Measurements from ENCODE around the gene ESPNL.
A peak's percentile ranks its signal among the peaks of the same experiment; 100 is the strongest.

The ESPNL gene

GRCh38 chr2:238129166-238130010, 29.2 kb downstream of the ESPNL start:
- DNase-seq (ENCODE audit: low spot score), result no peak

GRCh38 chr2:238130111-238130695, 30.1 kb downstream of the ESPNL start:
- DNase-seq (ENCODE audit: low spot score), result no peak

- no peak for DNase-seq (ENCODE audit: low spot score)
These were observed 30.8 kb downstream of the ESPNL start for GRCh38 chr2:238130696-238131628.

- DNase-seq (ENCODE audit: low spot score), result no peak
These were observed 31.8 kb downstream of the ESPNL start for GRCh38 chr2:238131761-238132462.

- DNase-seq (ENCODE audit: low spot score), result no peak
These were observed 32.6 kb downstream of the ESPNL start for GRCh38 chr2:238132463-238133450.

- no peak for DNase-seq (ENCODE audit: low spot score)
These were observed 33.6 kb downstream of the ESPNL start for GRCh38 chr2:238133499-238134392.

- DNase-seq (ENCODE audit: low spot score), result no peak
These were observed 34.2 kb downstream of the ESPNL start for GRCh38 chr2:238134393-238134785.

GRCh38 chr2:238135601-238136150, 35.5 kb downstream of the ESPNL start:
- no peak for DNase-seq (ENCODE audit: low spot score)

GRCh38 chr2:238136820-238137537, 36.8 kb downstream of the ESPNL start:
- DNase-seq (ENCODE audit: low spot score), result peak; percentile 69

- no peak for DNase-seq (ENCODE audit: low spot score)
These were observed 37.7 kb downstream of the ESPNL start for GRCh38 chr2:238137885-238138284.

GRCh38 chr2:238138331-238139195, 38.4 kb downstream of the ESPNL start, which contains the start of gene KLHL30:
KLHL30 (plus strand) TSS chr2:238138668; CDS start chr2:238140755, 2,087 bp downstream.
- DNase-seq (ENCODE audit: low spot score), result no peak

- no peak for DNase-seq (ENCODE audit: low spot score)
These were observed 39.3 kb downstream of the ESPNL start for GRCh38 chr2:238139196-238140039.

- DNase-seq (ENCODE audit: low spot score), result no peak
These were observed 39.9 kb downstream of the ESPNL start for GRCh38 chr2:238140040-238140439.

GRCh38 chr2:238140721-238141540, 40.8 kb downstream of the ESPNL start:
- DNase-seq (ENCODE audit: low spot score), result no peak

GRCh38 chr2:238141541-238142318, 41.6 kb downstream of the ESPNL start:
- DNase-seq (ENCODE audit: low spot score), result no peak
